Body of pancreas (tissue), 4 donors: ENCODE results near the gene MKS1.

Source experiments
- POLR2A ChIP-seq, 3 donors: fragments of 450-650 bp; IDR thresholded peaks; one replicate each; pipeline ENCODE4 v1.6.1; 2016; ENCODE audit warnings: antibody characterized with exemption in 3 of 3, mild to moderate bottlenecking in 2 of 3
- TF ChIP-seq, protein P1 (sequence below), 7 experiments: fragments of 450-650 bp in 4 of 7; fragments of 200-600 bp in 3 of 7; sonication (generic) in 3 of 7; IDR thresholded peaks; one replicate each; pipeline ENCODE4 v1.5.1; 2016 to 2019; ENCODE audit warnings: antibody characterized with exemption in 7 of 7

GRCh38 chr17:58205936-58206335 is 13.1 kb downstream of the MKS1 start:
- TF ChIP-seq, protein P1, sequence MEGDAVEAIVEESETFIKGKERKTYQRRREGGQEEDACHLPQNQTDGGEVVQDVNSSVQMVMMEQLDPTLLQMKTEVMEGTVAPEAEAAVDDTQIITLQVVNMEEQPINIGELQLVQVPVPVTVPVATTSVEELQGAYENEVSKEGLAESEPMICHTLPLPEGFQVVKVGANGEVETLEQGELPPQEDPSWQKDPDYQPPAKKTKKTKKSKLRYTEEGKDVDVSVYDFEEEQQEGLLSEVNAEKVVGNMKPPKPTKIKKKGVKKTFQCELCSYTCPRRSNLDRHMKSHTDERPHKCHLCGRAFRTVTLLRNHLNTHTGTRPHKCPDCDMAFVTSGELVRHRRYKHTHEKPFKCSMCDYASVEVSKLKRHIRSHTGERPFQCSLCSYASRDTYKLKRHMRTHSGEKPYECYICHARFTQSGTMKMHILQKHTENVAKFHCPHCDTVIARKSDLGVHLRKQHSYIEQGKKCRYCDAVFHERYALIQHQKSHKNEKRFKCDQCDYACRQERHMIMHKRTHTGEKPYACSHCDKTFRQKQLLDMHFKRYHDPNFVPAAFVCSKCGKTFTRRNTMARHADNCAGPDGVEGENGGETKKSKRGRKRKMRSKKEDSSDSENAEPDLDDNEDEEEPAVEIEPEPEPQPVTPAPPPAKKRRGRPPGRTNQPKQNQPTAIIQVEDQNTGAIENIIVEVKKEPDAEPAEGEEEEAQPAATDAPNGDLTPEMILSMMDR (IDR thresholded peaks at IDR 0.05) = no peak
- no peak for TF ChIP-seq POLR2A (IDR thresholded peaks at IDR 0.05)
